ENCODE data around the gene EIF4EBP3.

Gene EIF4EBP3

GRCh38 chr5:140557136-140557805, 9.8 kb downstream of the EIF4EBP3 start, which contains the start of gene SRA1:
Gene SRA1, minus strand, starts transcription at chr5:140557473. Its CDS starts 21 bp downstream, at chr5:140557452.
- DNase-seq = peak; percentile 85

- no peak for DNase-seq
Observed at GRCh38 chr5:140557965-140558364, 10.5 kb downstream of the EIF4EBP3 start.

- DNase-seq = no peak
Observed at GRCh38 chr5:140558542-140558941, 11.1 kb downstream of the EIF4EBP3 start.

- DNase-seq = no peak
Observed at GRCh38 chr5:140560227-140560626, 12.8 kb downstream of the EIF4EBP3 start.

DNA sequence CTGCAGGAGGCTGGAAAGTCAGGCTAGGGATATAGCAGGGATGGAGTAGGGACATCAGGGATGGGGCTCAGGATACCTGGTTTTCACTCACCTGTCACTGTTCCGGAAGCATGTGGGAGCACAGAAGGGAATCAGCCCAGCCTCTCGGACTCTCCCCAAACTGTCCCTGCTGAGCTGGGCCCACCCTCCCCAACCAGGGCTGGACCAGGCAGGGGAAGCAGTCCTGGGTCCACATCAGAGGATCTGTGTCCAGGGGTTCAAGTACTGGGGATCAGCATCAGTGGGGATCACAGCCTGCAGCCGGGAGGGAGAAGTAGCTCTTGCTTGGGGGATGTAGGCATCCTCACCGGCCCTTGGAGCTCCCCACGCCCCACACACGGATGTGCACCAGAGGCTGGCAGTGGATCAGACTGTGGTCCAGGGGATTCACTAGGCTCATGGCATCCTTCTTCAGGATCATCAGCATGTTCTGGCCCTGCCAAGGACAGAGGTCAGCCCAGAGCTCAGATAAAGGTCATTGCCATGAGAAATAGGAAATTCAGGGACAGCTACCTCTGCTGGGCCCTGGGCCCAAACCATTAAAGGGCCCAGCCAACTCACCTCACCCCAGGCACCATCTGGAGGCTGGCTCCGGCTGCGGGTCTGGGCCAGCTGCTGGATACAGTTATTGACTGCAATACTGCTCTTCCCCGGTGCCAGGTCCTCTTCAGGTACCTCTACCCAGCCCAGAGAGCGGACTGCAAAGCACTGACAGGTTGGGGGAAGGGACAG, 14.5 kb downstream of the EIF4EBP3 start:
- no peak for DNase-seq

- DNase-seq = no peak
Observed at GRCh38 chr5:140563596-140563995, 16.1 kb downstream of the EIF4EBP3 start.

- peak; percentile 82 for DNase-seq
Observed at GRCh38 chr5:140564196-140565023, 16.9 kb downstream of the EIF4EBP3 start, which contains the start of the genes APBB3 and SLC35A4. Gene APBB3, minus strand, starts transcription at chr5:140564598. Its CDS starts 353 bp downstream, at chr5:140564245. Gene SLC35A4, plus strand, starts transcription at chr5:140564828. Its CDS starts 2,342 bp downstream, at chr5:140567170.

DNA sequence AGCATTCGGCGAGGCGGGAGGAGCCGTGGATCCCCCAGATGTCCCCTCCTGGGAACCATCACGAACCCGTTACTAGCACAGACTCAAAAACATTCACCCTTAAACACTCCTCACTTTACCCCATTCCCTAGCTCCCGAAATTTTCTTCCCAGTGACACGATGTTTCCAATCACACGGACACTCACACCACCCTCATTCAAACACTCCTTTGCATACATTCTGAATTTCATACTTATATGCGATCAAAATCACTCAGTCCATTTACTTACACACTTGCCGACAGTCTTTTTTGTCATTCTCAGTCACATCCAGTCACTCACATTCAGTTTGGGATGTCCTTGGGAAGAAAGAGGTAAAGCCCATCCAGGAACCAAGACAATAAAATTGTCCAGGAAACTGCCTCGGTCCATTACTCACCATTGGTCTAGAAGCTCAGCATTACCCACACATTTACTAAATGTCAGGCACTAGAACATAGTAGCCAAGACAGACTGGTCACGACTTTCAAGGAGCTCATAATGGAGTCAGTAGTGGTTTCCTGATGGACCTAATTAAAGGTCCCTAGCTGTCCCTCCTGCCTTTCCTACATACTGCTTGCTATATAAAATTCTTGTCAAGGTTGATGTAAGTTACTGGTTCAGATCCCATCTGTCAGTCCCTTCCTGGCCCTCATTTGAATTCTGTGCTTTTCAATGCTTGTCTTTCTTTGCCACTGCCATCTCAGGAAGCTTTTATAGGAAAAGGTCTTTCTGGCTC, 17.7 kb downstream of the EIF4EBP3 start:
- no peak for DNase-seq

GRCh38 chr5:140565780-140566095, 18.3 kb downstream of the EIF4EBP3 start:
- no peak for DNase-seq

GRCh38 chr5:140566665-140567064, 19.2 kb downstream of the EIF4EBP3 start:
- no peak for DNase-seq

- no peak for DNase-seq
Observed at GRCh38 chr5:140567136-140567818, 19.8 kb downstream of the EIF4EBP3 start.

GRCh38 chr5:140567871-140568270, 20.4 kb downstream of the EIF4EBP3 start:
- DNase-seq = no peak

GRCh38 chr5:140568443-140569063, 21.1 kb downstream of the EIF4EBP3 start:
- no peak for DNase-seq

- DNase-seq = no peak
Observed at GRCh38 chr5:140569197-140569596, 21.7 kb downstream of the EIF4EBP3 start.

- no peak for DNase-seq
Observed at GRCh38 chr5:140570058-140570457, 22.6 kb downstream of the EIF4EBP3 start.

GRCh38 chr5:140570488-140570887, 23.0 kb downstream of the EIF4EBP3 start:
- DNase-seq = no peak

- DNase-seq = no peak
Observed at GRCh38 chr5:140571105-140571504, 23.6 kb downstream of the EIF4EBP3 start.

- no peak for DNase-seq
Observed at GRCh38 chr5:140573683-140574082, 26.2 kb downstream of the EIF4EBP3 start.

DNA sequence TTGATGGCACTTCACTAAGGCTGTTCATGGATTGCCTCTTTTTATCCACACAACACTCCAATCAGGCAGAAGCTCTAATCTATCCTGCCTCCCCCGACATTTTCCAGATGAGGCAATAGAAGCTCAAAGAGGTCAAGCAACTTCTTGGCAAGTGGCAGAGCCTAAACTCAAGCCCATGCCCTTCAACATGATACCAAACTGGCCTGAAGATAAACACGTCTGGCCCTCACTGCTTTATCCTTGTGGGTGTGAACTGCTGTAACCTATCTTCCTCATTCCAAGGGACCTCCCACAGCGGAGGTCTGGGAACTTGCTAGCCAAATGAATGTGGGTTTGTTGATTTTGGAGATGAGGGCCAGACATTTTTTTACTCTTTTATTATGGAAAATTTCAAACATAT, 26.7 kb downstream of the EIF4EBP3 start:
- DNase-seq = no peak

DNA sequence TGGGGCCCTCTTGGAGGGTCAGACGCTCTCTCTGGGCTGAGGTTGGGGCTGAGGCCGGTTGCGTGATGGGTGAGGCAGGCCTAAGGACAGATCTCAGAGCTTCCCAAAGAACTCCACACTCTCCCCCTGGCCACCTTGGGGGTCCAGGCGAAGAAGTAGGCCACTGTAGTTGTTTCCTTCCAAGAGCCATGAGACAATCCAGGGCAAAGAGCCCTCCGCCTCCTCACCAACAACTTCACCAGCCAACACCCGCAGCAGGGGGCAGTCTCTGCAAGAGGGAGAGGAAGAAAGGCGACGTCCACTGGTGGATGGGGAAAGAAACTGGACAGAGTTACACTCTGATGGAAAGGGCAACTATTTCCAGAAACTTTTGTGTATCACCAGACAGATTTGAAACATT, 27.8 kb downstream of the EIF4EBP3 start:
- no peak for DNase-seq

GRCh38 chr5:140576776-140577201, 29.3 kb downstream of the EIF4EBP3 start:
- DNase-seq = no peak
